Endothelial cell of umbilical vein (primary cell): ENCODE measurements around the gene SPAG5. TPM values are rescaled to one million over a fixed set of nuclear protein-coding genes. Genes with fewer than 3 reads are reported as not detected.

Experiments
- BruUV-seq: library from RNA; stranded (reverse); fragments of 400-500 nt; replicated peaks from 2 replicates; lab custom pipeline; 2021; lab: Mats Ljungman, UMichigan
- CTCF ChIA-PET: fragments of 300-600, 350-600 bp; sonication (Branson Sonifier 250); formaldehyde crosslinking; loops from one replicate; lab custom pipeline; 2021; ENCODE audit warnings: antibody characterized with exemption, inconsistent platforms; lab: Charles Lee
- POLR2A ChIA-PET: fragments of 300-600, 350-600 bp; sonication (Branson Sonifier 250); formaldehyde crosslinking; loops from one replicate; lab custom pipeline; 2021; ENCODE audit warnings: antibody characterized with exemption, inconsistent platforms; lab: Charles Lee
- DNase-seq: peaks from one replicate; pipeline ENCODE4 v3.0.0-alpha.2; 2011; ENCODE audit warnings: low read depth, low spot score
- FAIRE-seq: peaks from 2 replicates; lab custom pipeline; 2011; peaks lifted over from hg19 to GRCh38; lab: Jason Lieb, UNC
- H2AFZ ChIP-seq: 2 replicates; pipeline ENCODE4 v1.6.0; 2012; ENCODE audit warnings: low read depth, low read length, control low read depth, inconsistent platforms
- H3K27ac ChIP-seq: 2 replicates; pipeline ENCODE4 v1.5.1; 2011; ENCODE audit warnings: low read depth, mild to moderate bottlenecking, control low read depth, low read length, moderate library complexity; ENCODE audit not compliant: insufficient read depth
- H3K27me3 ChIP-seq, 2 experiments: 2 replicates each; pipeline versions ENCODE4 v1.6.0 to v1.6.1; 2011; ENCODE audit warnings: low read length in 2 of 2, mixed read lengths in 1 of 2; ENCODE audit not compliant: control insufficient read depth in 2 of 2, insufficient read depth in 2 of 2
- H3K36me3 ChIP-seq, 2 experiments: 2 replicates in 1 of 2; 3 replicates in 1 of 2; pipeline ENCODE4 v1.5.1; 2011; ENCODE audit warnings: low read length in 2 of 2, mild to moderate bottlenecking in 1 of 2, moderate library complexity in 1 of 2; ENCODE audit not compliant: control insufficient read depth in 2 of 2, insufficient read depth in 2 of 2; ENCODE audit errors: extremely low read depth in 1 of 2
- H3K4me1 ChIP-seq: 3 replicates; pipeline ENCODE4 v1.5.1; 2011; ENCODE audit warnings: mild to moderate bottlenecking, low read length; ENCODE audit not compliant: control insufficient read depth, insufficient read depth; ENCODE audit errors: extremely low read depth
- H3K4me2 ChIP-seq: 2 replicates; pipeline ENCODE4 v1.6.1; 2011; ENCODE audit warnings: low read length, control low read depth, mixed read lengths; ENCODE audit not compliant: insufficient read depth
- H3K4me3 ChIP-seq, 3 experiments: fragments of 200-600 bp in 1 of 3; sonication (generic), shearing (Covaris generic) in 1 of 3; replicated peaks in 1 of 3; 2 replicates each; pipeline ENCODE4 v1.5.1; 2011 to 2016; ENCODE audit warnings: control low read depth in 3 of 3, low read length in 3 of 3, mild to moderate bottlenecking in 2 of 3, inconsistent platforms in 1 of 3, low read depth in 1 of 3, moderate library complexity in 1 of 3; ENCODE audit not compliant: insufficient read depth in 1 of 3
- H3K79me2 ChIP-seq: 2 replicates; pipeline ENCODE4 v1.6.0; 2012; ENCODE audit warnings: low read length, inconsistent platforms; ENCODE audit not compliant: control insufficient read depth, insufficient read depth
- H3K9ac ChIP-seq: replicated peaks from 2 replicates; pipeline ENCODE3; 2011; ENCODE audit warnings: low read length, control low read depth; ENCODE audit not compliant: insufficient read depth; ENCODE audit errors: extremely low read depth
- H3K9me1 ChIP-seq: replicated peaks from 3 replicates; pipeline ENCODE4 v1.6.0; 2011; ENCODE audit warnings: mild to moderate bottlenecking, low read length; ENCODE audit not compliant: control insufficient read depth, insufficient read depth; ENCODE audit errors: extremely low read depth
- H3K9me3 ChIP-seq: replicated peaks from 2 replicates; pipeline ENCODE4 v1.5.1; 2012; ENCODE audit warnings: low read length, inconsistent platforms; ENCODE audit not compliant: control insufficient read depth, insufficient read depth
- H4K20me1 ChIP-seq: replicated peaks from 2 replicates; pipeline ENCODE3; 2011; ENCODE audit warnings: mild to moderate bottlenecking, low read length; ENCODE audit not compliant: control insufficient read depth, insufficient read depth; ENCODE audit errors: extremely low read depth
- CTCF ChIP-seq, 2 donors: IDR thresholded peaks; 1 replicate in 1 of 2; 2 replicates in 1 of 2; pipeline ENCODE4 v1.5.1; 2011; ENCODE audit warnings: low read length in 2 of 2, mild to moderate bottlenecking in 2 of 2, moderate library complexity in 2 of 2, control low read depth in 1 of 2, inconsistent platforms in 1 of 2, low read depth in 1 of 2; ENCODE audit not compliant: insufficient read depth in 1 of 2; ENCODE audit errors: extremely low read depth in 1 of 2
- EZH2 ChIP-seq: IDR thresholded peaks from 2 replicates; pipeline ENCODE4 v1.6.1; 2012; ENCODE audit warnings: borderline replicate concordance, low read depth, mild to moderate bottlenecking, moderate library complexity, low read length, inconsistent platforms; ENCODE audit not compliant: severe bottlenecking
- FOS ChIP-seq: IDR thresholded peaks from 2 replicates; pipeline ENCODE4 v1.6.1; 2011; ENCODE audit warnings: mild to moderate bottlenecking, low read length, moderate library complexity, borderline replicate concordance; ENCODE audit not compliant: insufficient read depth
- GATA2 ChIP-seq: IDR thresholded peaks from 2 replicates; pipeline ENCODE4 v1.7.0; 2011; ENCODE audit warnings: low read depth, mild to moderate bottlenecking, moderate library complexity, mixed read lengths, low read length; ENCODE audit not compliant: insufficient read length, insufficient read depth
- JUN ChIP-seq: IDR thresholded peaks from 2 replicates; pipeline ENCODE4 v1.6.1; 2011; ENCODE audit warnings: borderline replicate concordance, low read depth; ENCODE audit not compliant: insufficient read length, insufficient read depth
- MAX ChIP-seq: IDR thresholded peaks from 2 replicates; pipeline ENCODE4 v1.6.1; 2011; ENCODE audit not compliant: insufficient read depth, insufficient read length
- MYC ChIP-seq: IDR thresholded peaks from one replicate; pipeline ENCODE4 v1.6.1; 2011; ENCODE audit warnings: mild to moderate bottlenecking, low read depth, low read length
- POLR2A ChIP-seq: IDR thresholded peaks from 2 replicates; pipeline ENCODE4 v1.6.1; 2012; ENCODE audit warnings: low read depth, mild to moderate bottlenecking, control low read depth, low read length
- POLR2AphosphoS5 ChIP-seq: IDR thresholded peaks from 2 replicates; pipeline ENCODE4 v1.6.1; 2012; ENCODE audit warnings: low read depth, mild to moderate bottlenecking, control low read depth, low read length, moderate library complexity; ENCODE audit not compliant: insufficient read depth
- dilution Hi-C: fragments of 300-500 bp; cut with MboI; formaldehyde crosslinking; loops from one replicate; pipeline ENCODE4 v1.15.0; 2019; ENCODE audit warnings: low sequenced_read_pairs; ENCODE audit not compliant: extremely low pct_ligation_motif_present
- intact Hi-C: fragments of 100-400 bp; cut with micrococcal nuclease; formaldehyde crosslinking; loops from one replicate; pipeline ENCODE4 v1.10.0; 2022
- polyA plus RNA-seq, 4 experiments: library from polyadenylated mRNA; depleted of rRNA in 3 of 4; stranded (reverse) in 3 of 4; unstranded in 1 of 4; fragments of >200 nt; gene quantifications; 2 replicates each; pipeline versions ENCODE4 v1.2.1 to v1.2.3, GENCODE V29; 2011 to 2012; ENCODE audit warnings: missing spikeins in 1 of 4
- total RNA-seq: library from RNA; stranded (reverse); gene quantifications from 2 replicates; pipeline ENCODE4 v1.2.3, GENCODE V29; 2021

The SPAG5 gene
- total and polyA plus RNA-seq, 2 donors (not counting 3 experiments of a cell fraction or from before 2014, with no cell fraction given) = 31.7 to 85.4 TPM

- H3K4me3 ChIP-seq = no peak overlapping the region
- no peaks in the 10 kb centered on the region for H3K36me3 ChIP-seq
- no peaks in the 10 kb centered on the region for H3K9me3 ChIP-seq
- DNase-seq = no peak
- dilution Hi-C loops (no loop called here), intact Hi-C loops (no loop called here)
- ChIA-PET CTCF (interaction anchor here (1.2 kb wide), 1 partner anchor 33 kb away, joined by 3 read pairs; no protein-coding TSS in a partner anchor), POLR2A (no interaction called here)
- no peak overlapping the region for H2AFZ ChIP-seq
- no peak overlapping the region for H3K27ac ChIP-seq
- H3K79me2 ChIP-seq = no peaks in the 10 kb centered on the region
- TF ChIP-seq FOS = no peak
- no peak overlapping the region for H3K9ac ChIP-seq
- BruUV-seq = no TSS peak
- H3K9me1 ChIP-seq = no peaks in the 10 kb centered on the region
- no peaks in the 10 kb centered on the region for H3K4me1 ChIP-seq
- no peaks in the 10 kb centered on the region for H3K27me3 ChIP-seq
- H4K20me1 ChIP-seq = no peaks in the 10 kb centered on the region
- FAIRE-seq = no peak
- H3K4me2 ChIP-seq = no peak overlapping the region
Measured at GRCh38 chr17:28528327-28529012, 70.4 kb downstream of the SPAG5 start.

- H3K9me3 ChIP-seq = no peaks in the 10 kb centered on the region
- intact Hi-C loops (no loop called here), dilution Hi-C loops (no loop called here)
- H3K9ac ChIP-seq = no peak overlapping the region
- no peak overlapping the region for H3K4me2 ChIP-seq
- FAIRE-seq = no peak
- no peaks in the 10 kb centered on the region for H3K36me3 ChIP-seq
- no peaks in the 10 kb centered on the region for H3K79me2 ChIP-seq
- ChIA-PET POLR2A (no interaction called here), CTCF (interaction anchor here (1.0 kb wide), 1 partner anchor 62 kb away, joined by 3 read pairs; no protein-coding TSS in a partner anchor)
- H3K27me3 ChIP-seq = no peaks in the 10 kb centered on the region
- no peak for DNase-seq
- TF ChIP-seq POLR2AphosphoS5 = no peak
- TF ChIP-seq EZH2 = no peak
- no peak for TF ChIP-seq CTCF (IDR thresholded peaks at IDR 0.05; ENCODE audit: extremely low read depth in 1 of 2, insufficient read depth in 1 of 2, low read depth in 1 of 2, low read length in 2 of 2)
- no peak for TF ChIP-seq GATA2
- TF ChIP-seq MAX = no peak
- no peak for TF ChIP-seq POLR2A
- no peak for TF ChIP-seq MYC
- no peak for TF ChIP-seq FOS
- no peak for TF ChIP-seq JUN
- BruUV-seq = no TSS peak
- no peaks in the 10 kb centered on the region for H4K20me1 ChIP-seq
- H3K4me3 ChIP-seq = no peak overlapping the region
- H2AFZ ChIP-seq = no peak overlapping the region
- no peaks in the 10 kb centered on the region for H3K4me1 ChIP-seq
- H3K27ac ChIP-seq = no peak overlapping the region
- H3K9me1 ChIP-seq = no peaks in the 10 kb centered on the region
Measured at GRCh38 chr17:28527859-28528258, 71.0 kb downstream of the SPAG5 start.
